OCI-LY3 (cell line): Measurements from ENCODE around the gene MACROD2.

ENCODE experiments used
- H2AFZ ChIP-seq: fragments of 200-600, 300-600 bp; shearing (Covaris generic); 2 replicates; pipeline ENCODE4 v1.6.0; 2014; ENCODE audit warnings: antibody characterized with exemption, low read depth, low read length
- H3K27ac ChIP-seq: fragments of 200-600, 300-600 bp; sonication (generic); 2 replicates; pipeline ENCODE4 v1.5.1; 2014; ENCODE audit warnings: mild to moderate bottlenecking, low read length, moderate library complexity, mixed read lengths
- H3K27me3 ChIP-seq: fragments of 200-600, 300-600 bp; sonication (generic); 2 replicates; pipeline ENCODE4 v1.6.1; 2014; ENCODE audit warnings: low read depth, low read length, mixed read lengths
- H3K36me3 ChIP-seq: fragments of 200-600, 300-600 bp; sonication (generic); replicated peaks from 2 replicates; pipeline ENCODE3; 2014; ENCODE audit warnings: low read depth, low read length, mixed read lengths
- H3K4me1 ChIP-seq: fragments of 300-600, 200-600 bp; sonication (generic); 2 replicates; pipeline ENCODE4 v1.6.1; 2014; ENCODE audit warnings: low read length, mixed read lengths
- H3K4me2 ChIP-seq: fragments of 200-600, 300-600 bp; sonication (generic); 2 replicates; pipeline ENCODE4 v1.6.1; 2014; ENCODE audit warnings: low read length, mixed read lengths
- H3K4me3 ChIP-seq: fragments of 300-600, 200-600 bp; sonication (generic); 2 replicates; pipeline ENCODE4 v1.5.1; 2014; ENCODE audit warnings: antibody characterized with exemption, mild to moderate bottlenecking, low read length, moderate library complexity
- H3K79me2 ChIP-seq: fragments of 300-600, 200-600 bp; shearing (Covaris generic); 2 replicates; pipeline ENCODE4 v1.6.1; 2014; ENCODE audit warnings: mild to moderate bottlenecking, low read length, mixed read lengths
- H3K9ac ChIP-seq: fragments of 300-600, 200-600 bp; shearing (Covaris generic); 2 replicates; pipeline ENCODE4 v1.6.0; 2014; ENCODE audit warnings: mild to moderate bottlenecking, low read length, moderate library complexity
- H3K9me3 ChIP-seq: fragments of 200-600, 300-600 bp; shearing (Covaris generic); 2 replicates; pipeline ENCODE4 v1.6.1; 2014; ENCODE audit warnings: low read length, mixed read lengths; ENCODE audit not compliant: insufficient read depth
- H4K20me1 ChIP-seq: fragments of 200-600, 300-600 bp; sonication (generic); 2 replicates; pipeline ENCODE4 v1.6.1; 2016; ENCODE audit warnings: low read length, mixed read lengths; ENCODE audit not compliant: insufficient read depth
- EZH2phosphoT487 ChIP-seq: fragments of 200-600 bp; shearing (Covaris generic); IDR thresholded peaks from 2 replicates; pipeline ENCODE4 v1.6.1; 2018; ENCODE audit warnings: antibody characterized with exemption, mixed run types, low read depth
- TF ChIP-seq, protein P1 (sequence below): fragments of 200-600, 300-600 bp; sonication (generic); IDR thresholded peaks from 2 replicates; pipeline ENCODE4 v1.5.1; 2014; ENCODE audit warnings: antibody characterized with exemption, low read length, low read depth

The MACROD2 gene

DNA sequence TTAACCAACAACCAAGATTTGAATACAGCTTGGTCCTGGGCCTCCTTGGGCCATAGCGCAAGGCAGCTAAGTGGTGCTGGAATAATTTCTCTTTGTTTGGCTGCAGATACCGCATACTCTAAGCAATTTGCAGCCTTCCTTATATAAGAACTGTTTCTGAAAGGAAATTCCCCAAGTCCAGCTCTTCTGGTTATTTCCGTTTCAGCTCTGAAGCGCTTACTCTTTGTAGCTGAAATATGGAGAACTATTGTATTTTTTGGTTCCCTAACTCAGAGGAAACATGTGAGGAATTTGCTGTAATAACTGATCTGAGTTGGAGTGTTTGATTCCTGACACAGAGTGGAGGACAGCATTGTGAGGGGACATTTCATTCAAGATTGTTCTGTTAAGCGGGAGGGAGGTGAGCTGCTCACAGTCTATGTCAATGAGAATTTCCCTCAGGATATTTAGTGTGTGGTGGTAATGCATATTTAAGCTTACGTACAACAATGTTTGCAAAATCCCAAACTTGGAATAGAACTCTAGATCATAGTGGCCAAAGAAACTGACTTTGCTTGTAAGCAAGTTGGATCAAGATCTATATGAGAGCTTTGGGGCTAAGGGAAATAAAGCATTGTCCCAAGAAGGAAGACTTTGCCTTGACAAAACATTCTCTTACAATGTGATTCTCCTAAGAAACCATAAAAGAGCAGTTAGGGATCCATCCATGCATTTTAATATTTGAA lies 918.7 kb downstream of the MACROD2 start:
- no peaks in the 10 kb centered on the region for H3K79me2 ChIP-seq
- no peaks in the 10 kb centered on the region for H3K9me3 ChIP-seq
- no peaks in the 10 kb centered on the region for H3K36me3 ChIP-seq
- no peaks in the 10 kb centered on the region for H4K20me1 ChIP-seq
- no peak overlapping the region for H3K27ac ChIP-seq
- H3K9ac ChIP-seq: no peak overlapping the region
- H3K27me3 ChIP-seq: peaks cover 87% of the 10 kb centered on the region
- no peak overlapping the region for H3K4me3 ChIP-seq
- no peak overlapping the region for H2AFZ ChIP-seq
- peaks cover 13% of the 10 kb centered on the region for H3K4me1 ChIP-seq
- H3K4me2 ChIP-seq: no peak overlapping the region
- TF ChIP-seq, protein P1, sequence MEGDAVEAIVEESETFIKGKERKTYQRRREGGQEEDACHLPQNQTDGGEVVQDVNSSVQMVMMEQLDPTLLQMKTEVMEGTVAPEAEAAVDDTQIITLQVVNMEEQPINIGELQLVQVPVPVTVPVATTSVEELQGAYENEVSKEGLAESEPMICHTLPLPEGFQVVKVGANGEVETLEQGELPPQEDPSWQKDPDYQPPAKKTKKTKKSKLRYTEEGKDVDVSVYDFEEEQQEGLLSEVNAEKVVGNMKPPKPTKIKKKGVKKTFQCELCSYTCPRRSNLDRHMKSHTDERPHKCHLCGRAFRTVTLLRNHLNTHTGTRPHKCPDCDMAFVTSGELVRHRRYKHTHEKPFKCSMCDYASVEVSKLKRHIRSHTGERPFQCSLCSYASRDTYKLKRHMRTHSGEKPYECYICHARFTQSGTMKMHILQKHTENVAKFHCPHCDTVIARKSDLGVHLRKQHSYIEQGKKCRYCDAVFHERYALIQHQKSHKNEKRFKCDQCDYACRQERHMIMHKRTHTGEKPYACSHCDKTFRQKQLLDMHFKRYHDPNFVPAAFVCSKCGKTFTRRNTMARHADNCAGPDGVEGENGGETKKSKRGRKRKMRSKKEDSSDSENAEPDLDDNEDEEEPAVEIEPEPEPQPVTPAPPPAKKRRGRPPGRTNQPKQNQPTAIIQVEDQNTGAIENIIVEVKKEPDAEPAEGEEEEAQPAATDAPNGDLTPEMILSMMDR: no peak
- TF ChIP-seq EZH2phosphoT487: no peak

DNA sequence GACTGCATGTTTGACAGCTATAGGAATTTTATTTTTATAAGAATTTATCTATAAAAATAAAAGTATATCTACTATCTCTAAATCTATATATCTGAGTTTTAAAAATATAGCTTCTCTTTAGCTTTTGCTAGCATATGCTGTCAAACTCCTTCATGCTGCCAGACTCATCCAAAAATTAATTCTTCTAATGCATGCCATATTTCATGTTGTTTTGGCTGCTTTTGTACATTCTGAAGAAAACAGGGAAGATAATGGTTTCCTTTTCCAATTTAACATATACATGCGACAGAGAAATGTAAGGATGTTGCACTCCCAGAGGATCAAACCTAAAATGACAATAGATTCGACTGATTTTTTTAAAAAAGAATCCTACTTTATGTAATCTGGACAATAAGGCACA lies 919.3 kb downstream of the MACROD2 start:
- no peak overlapping the region for H2AFZ ChIP-seq
- TF ChIP-seq EZH2phosphoT487: no peak
- TF ChIP-seq, protein P1: no peak
- H3K27me3 ChIP-seq: peaks cover 92% of the 10 kb centered on the region
- peaks cover 13% of the 10 kb centered on the region for H3K4me1 ChIP-seq
- no peaks in the 10 kb centered on the region for H3K36me3 ChIP-seq
- no peaks in the 10 kb centered on the region for H3K9me3 ChIP-seq
- no peak overlapping the region for H3K9ac ChIP-seq
- no peaks in the 10 kb centered on the region for H3K79me2 ChIP-seq
- peak overlapping the region; percentile 78 for H3K4me2 ChIP-seq
- H3K4me3 ChIP-seq: peak overlapping the region; percentile 64
- no peak overlapping the region for H3K27ac ChIP-seq
- H4K20me1 ChIP-seq: no peaks in the 10 kb centered on the region

DNA sequence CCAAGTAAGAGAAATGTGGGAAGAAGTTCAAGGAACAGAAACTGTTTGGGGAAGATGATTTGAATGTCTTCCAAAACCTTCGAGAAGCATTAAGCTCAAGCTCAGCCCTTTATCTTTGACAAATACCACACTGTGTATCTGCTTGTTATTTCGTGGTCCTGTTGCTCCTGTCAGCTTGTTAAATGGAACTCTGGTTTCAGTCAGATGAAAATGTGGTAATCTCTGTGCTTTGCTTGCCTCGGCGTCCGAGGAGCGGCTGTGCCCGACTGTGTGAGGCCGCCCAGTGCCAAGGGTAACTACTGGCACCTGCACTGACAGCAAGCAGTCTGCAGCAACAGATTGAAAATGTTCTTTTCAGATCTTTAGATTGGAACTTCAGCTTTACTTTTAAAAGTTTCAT lies 920.0 kb downstream of the MACROD2 start:
- H3K36me3 ChIP-seq: no peaks in the 10 kb centered on the region
- TF ChIP-seq EZH2phosphoT487: 0 out of 2 replicates have a peak, but pooled peaks have one; percentile 21
- TF ChIP-seq, protein P1: no peak
- no peaks in the 10 kb centered on the region for H3K9me3 ChIP-seq
- H3K4me2 ChIP-seq: peak overlapping the region; percentile 78
- H3K4me3 ChIP-seq: peak overlapping the region; percentile 64
- H3K9ac ChIP-seq: no peak overlapping the region
- no peak overlapping the region for H3K27ac ChIP-seq
- H3K27me3 ChIP-seq: peaks cover 96% of the 10 kb centered on the region
- H3K79me2 ChIP-seq: no peaks in the 10 kb centered on the region
- no peaks in the 10 kb centered on the region for H4K20me1 ChIP-seq
- H3K4me1 ChIP-seq: peaks cover 13% of the 10 kb centered on the region
- no peak overlapping the region for H2AFZ ChIP-seq

DNA sequence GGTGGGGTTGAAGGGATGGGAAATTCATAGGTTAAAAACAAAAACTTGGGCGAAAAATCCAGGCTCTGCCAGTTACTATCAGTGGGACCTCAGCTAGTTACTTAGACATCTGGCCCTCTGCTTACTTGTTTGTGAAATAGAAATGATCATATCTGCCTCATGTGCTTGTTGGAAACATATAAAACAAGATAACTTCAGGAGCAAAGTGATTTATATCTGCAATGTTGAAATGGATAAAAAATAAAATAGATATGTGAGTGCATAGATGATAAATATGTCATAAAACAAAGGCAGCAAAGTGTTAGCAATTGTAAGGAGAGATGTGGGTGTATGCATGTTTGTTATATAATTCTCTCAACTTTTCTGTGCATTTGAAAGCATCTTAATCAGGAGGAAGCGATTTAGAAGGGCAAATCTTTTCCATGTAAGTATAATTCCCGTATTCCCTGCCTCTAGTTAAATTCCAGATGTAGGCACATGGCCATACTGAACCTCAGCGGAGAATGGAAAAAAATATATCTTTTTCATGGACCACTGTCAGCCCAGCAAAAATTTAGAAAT lies 921.1 kb downstream of the MACROD2 start:
- peaks cover 87% of the 10 kb centered on the region for H3K27me3 ChIP-seq
- no peaks in the 10 kb centered on the region for H4K20me1 ChIP-seq
- no peak overlapping the region for H2AFZ ChIP-seq
- H3K4me3 ChIP-seq: no peak overlapping the region
- no peaks in the 10 kb centered on the region for H3K9me3 ChIP-seq
- H3K27ac ChIP-seq: no peak overlapping the region
- H3K4me1 ChIP-seq: peaks cover 13% of the 10 kb centered on the region
- no peaks in the 10 kb centered on the region for H3K79me2 ChIP-seq
- H3K9ac ChIP-seq: no peak overlapping the region
- no peak overlapping the region for H3K4me2 ChIP-seq
- no peaks in the 10 kb centered on the region for H3K36me3 ChIP-seq
- TF ChIP-seq, protein P1: no peak
- TF ChIP-seq EZH2phosphoT487: no peak
